ENCODE measurements around the gene ANO7.

Gene ANO7

DNA sequence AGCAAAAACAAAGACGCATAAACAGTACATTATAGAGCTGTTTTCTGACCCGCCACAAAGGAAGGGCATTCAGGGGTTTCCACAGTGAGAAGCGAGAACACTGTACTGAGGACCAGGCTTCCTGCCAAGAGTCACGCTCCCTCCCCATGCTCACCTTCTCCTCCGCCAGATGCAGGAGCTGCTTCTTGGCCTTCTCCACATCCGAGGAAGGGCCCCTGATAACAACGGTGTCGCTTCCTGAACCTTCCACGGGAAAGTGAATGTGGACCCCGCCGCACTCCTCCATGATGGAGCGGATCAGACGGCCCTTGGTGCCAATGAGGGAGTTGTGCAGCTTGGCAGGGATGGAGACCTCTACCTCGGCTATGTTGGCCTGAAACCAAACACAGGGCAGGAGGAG lies 53.8 kb downstream of the ANO7 start:
- Histone ChIP-seq H3K36me3 (ENCODE audit: control insufficient read depth in 1 of 2, insufficient read depth in 2 of 2, low read length in 2 of 2) (peaks cover 84 to 85% of the 10 kb centered on the region in 2 donors), H3K27ac (ENCODE audit: low read length) (no peak overlapping the region)

GRCh38 chr2:241244368-241244767 lies 55.9 kb downstream of the ANO7 start:
- Histone ChIP-seq H3K27me3 (ENCODE audit: low read depth, low read length) (no peaks in the 10 kb centered on the region), H3K9me3 (ENCODE audit: control insufficient read depth in 1 of 2, low read length in 2 of 2) (no peaks in the 10 kb centered on the region), H3K27ac (ENCODE audit: low read length) (no peak overlapping the region), H3K4me1 (ENCODE audit: control insufficient read depth in 1 of 2, insufficient read depth in 2 of 2, low read length in 2 of 2) (no peaks in the 10 kb centered on the region), H3K36me3 (ENCODE audit: control insufficient read depth in 1 of 2, insufficient read depth in 2 of 2, low read length in 2 of 2) (peaks cover 84 to 85% of the 10 kb centered on the region in 2 donors), H3K4me3 (ENCODE audit: low read depth in 1 of 2, low read length in 2 of 2) (no peak overlapping the region)

More for the DNA sequence above, 53.8 kb downstream of the ANO7 start:
- no peaks in the 10 kb centered on the region for H3K27me3 ChIP-seq (ENCODE audit: low read depth, low read length)
- H3K9me3 ChIP-seq (ENCODE audit: control insufficient read depth in 1 of 2, low read length in 2 of 2): no peaks in the 10 kb centered on the region
- no peaks in the 10 kb centered on the region for H3K4me1 ChIP-seq (ENCODE audit: control insufficient read depth in 1 of 2, insufficient read depth in 2 of 2, low read length in 2 of 2)
- H3K4me3 ChIP-seq (ENCODE audit: low read depth in 1 of 2, low read length in 2 of 2): no peak overlapping the region

DNA sequence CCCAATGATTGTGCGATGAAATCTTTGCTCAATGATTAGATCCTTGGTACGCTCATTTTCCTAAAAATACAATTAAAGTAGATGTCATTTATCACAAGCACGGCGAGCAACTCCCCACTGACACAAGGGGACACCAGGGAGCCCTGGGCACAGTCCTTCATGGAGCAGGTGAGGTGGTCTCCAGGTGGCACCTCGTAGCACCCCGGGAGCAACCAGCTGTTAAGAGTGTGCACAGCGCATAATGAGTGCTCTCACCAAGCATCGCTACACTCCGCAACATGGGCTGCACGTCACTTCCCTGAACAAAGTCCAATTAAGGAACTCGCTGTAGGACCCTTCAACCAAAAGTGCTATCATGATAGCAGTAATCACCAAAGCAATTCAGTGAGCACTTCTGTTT lies 59.8 kb downstream of the ANO7 start:
- no peak overlapping the region for H3K4me3 ChIP-seq (ENCODE audit: low read depth in 1 of 2, low read length in 2 of 2)
- no peak overlapping the region for H3K27ac ChIP-seq (ENCODE audit: low read length)
- no peaks in the 10 kb centered on the region for H3K9me3 ChIP-seq (ENCODE audit: control insufficient read depth in 1 of 2, low read length in 2 of 2)
- peaks cover 85 to 92% of the 10 kb centered on the region in 2 donors for H3K36me3 ChIP-seq (ENCODE audit: control insufficient read depth in 1 of 2, insufficient read depth in 2 of 2, low read length in 2 of 2)
- H3K4me1 ChIP-seq (ENCODE audit: control insufficient read depth in 1 of 2, insufficient read depth in 2 of 2, low read length in 2 of 2): no peaks in the 10 kb centered on the region
- no peaks in the 10 kb centered on the region for H3K27me3 ChIP-seq (ENCODE audit: low read depth, low read length)

DNA sequence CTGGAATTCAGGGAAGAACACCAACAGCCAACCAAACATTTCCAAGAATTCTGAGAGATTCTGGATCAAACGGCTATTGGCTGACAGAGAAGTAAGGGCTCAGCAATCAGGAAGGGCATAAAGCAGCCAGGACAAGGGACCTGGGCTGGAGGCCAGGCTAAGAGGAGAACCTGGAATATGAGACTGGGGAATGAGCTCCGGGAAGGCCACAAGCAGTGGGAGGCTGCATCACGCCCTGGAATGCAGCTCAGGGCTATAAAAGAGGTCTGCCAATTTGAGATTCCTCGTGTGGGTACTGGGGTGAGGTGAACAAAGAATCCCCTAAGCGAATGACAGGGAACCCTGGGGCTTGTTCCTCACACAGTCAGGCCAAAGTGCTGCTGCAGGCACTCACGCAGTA lies 60.4 kb downstream of the ANO7 start:
- Histone ChIP-seq H3K27me3 (ENCODE audit: low read depth, low read length) (no peaks in the 10 kb centered on the region), H3K36me3 (ENCODE audit: control insufficient read depth in 1 of 2, insufficient read depth in 2 of 2, low read length in 2 of 2) (peaks cover 84 to 92% of the 10 kb centered on the region in 2 donors), H3K4me1 (ENCODE audit: control insufficient read depth in 1 of 2, insufficient read depth in 2 of 2, low read length in 2 of 2) (no peaks in the 10 kb centered on the region), H3K27ac (ENCODE audit: low read length) (no peak overlapping the region), H3K4me3 (ENCODE audit: low read depth in 1 of 2, low read length in 2 of 2) (no peak overlapping the region), H3K9me3 (ENCODE audit: control insufficient read depth in 1 of 2, low read length in 2 of 2) (no peaks in the 10 kb centered on the region)

GRCh38 chr2:241249654-241250053 lies 61.2 kb downstream of the ANO7 start:
- no peaks in the 10 kb centered on the region for H3K9me3 ChIP-seq (ENCODE audit: control insufficient read depth in 1 of 2, low read length in 2 of 2)
- H3K4me3 ChIP-seq (ENCODE audit: low read depth in 1 of 2, low read length in 2 of 2): no peak overlapping the region
- H3K4me1 ChIP-seq (ENCODE audit: control insufficient read depth in 1 of 2, insufficient read depth in 2 of 2, low read length in 2 of 2): no peaks in the 10 kb centered on the region
- no peak overlapping the region for H3K27ac ChIP-seq (ENCODE audit: low read length)
- H3K36me3 ChIP-seq (ENCODE audit: control insufficient read depth in 1 of 2, insufficient read depth in 2 of 2, low read length in 2 of 2): peaks cover 78 to 94% of the 10 kb centered on the region in 2 donors
- no peaks in the 10 kb centered on the region for H3K27me3 ChIP-seq (ENCODE audit: low read depth, low read length)

DNA sequence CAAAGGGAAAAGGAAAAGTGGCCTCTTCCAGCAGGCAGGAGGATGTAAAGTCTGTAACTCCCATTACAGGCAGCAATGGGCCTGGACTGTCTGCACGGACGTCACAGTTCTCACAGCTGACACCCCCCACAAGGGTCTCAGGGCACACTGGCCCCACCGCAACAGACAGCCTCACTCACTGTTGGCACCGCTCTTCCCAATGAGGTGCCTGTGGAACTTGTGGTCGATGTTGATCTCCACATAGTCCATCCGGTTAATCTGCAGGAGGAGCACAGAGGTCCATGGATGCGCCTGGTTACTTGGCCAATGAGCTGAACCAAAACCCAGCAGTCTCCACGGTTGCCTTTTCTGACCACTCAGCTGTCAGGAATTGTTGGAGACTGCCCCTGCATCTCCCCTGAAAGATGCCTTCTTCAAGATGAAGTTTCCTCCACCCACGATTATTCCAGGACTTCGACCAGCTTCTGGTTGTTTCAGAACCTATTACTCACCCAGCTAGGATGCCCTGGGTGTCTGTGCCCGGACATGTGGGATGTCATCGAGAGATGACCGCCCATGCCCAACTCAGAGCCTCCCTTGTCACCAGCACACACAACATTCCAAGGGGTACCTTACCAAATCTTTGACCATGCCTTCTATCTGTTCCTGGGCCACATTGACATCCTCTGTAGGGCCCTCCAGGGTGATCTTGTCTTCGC lies 64.5 kb downstream of the ANO7 start:
- Histone ChIP-seq H3K4me1 (ENCODE audit: control insufficient read depth in 1 of 2, insufficient read depth in 2 of 2, low read length in 2 of 2) (no peaks in the 10 kb centered on the region), H3K9me3 (ENCODE audit: control insufficient read depth in 1 of 2, low read length in 2 of 2) (no peaks in the 10 kb centered on the region), H3K36me3 (ENCODE audit: control insufficient read depth in 1 of 2, insufficient read depth in 2 of 2, low read length in 2 of 2) (peaks cover 79 to 90% of the 10 kb centered on the region in 2 donors), H3K27me3 (ENCODE audit: low read depth, low read length) (no peaks in the 10 kb centered on the region), H3K4me3 (ENCODE audit: low read depth in 1 of 2, low read length in 2 of 2) (no peak overlapping the region), H3K27ac (ENCODE audit: low read length) (no peak overlapping the region)

DNA sequence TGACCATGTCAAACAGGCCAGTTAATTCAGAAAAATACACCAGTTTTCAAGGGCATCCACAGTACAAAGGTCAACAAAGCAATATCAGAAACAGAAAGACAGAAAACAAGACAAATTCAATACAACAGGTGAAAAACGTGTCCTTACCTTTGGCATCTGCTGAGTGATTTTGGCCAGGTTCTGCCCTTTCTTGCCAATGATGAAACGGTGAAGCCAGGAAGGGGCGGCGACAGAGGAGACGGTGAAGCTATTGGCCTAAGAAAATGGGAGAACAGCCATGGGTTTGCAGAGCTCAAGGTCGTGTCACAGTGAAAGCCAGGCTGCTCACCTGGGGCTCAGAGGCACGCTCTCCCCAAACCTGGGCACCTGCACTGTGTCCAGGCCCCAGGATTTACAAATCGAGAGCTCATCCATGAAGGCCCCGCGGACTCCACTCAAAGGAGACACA lies 66.5 kb downstream of the ANO7 start:
- Histone ChIP-seq H3K36me3 (ENCODE audit: control insufficient read depth in 1 of 2, insufficient read depth in 2 of 2, low read length in 2 of 2) (peaks cover 64 to 79% of the 10 kb centered on the region in 2 donors), H3K4me3 (ENCODE audit: low read depth in 1 of 2, low read length in 2 of 2) (no peak overlapping the region), H3K27ac (ENCODE audit: low read length) (no peak overlapping the region)

GRCh38 chr2:241255542-241256167 lies 67.2 kb downstream of the ANO7 start:
- H3K9me3 ChIP-seq (ENCODE audit: control insufficient read depth in 1 of 2, low read length in 2 of 2): no peaks in the 10 kb centered on the region
- H3K4me1 ChIP-seq (ENCODE audit: control insufficient read depth in 1 of 2, insufficient read depth in 2 of 2, low read length in 2 of 2): no peaks in the 10 kb centered on the region
- H3K27me3 ChIP-seq (ENCODE audit: low read depth, low read length): no peaks in the 10 kb centered on the region
- H3K27ac ChIP-seq (ENCODE audit: low read length): no peak overlapping the region
- no peak overlapping the region for H3K4me3 ChIP-seq (ENCODE audit: low read depth in 1 of 2, low read length in 2 of 2)
- H3K36me3 ChIP-seq (ENCODE audit: control insufficient read depth in 1 of 2, insufficient read depth in 2 of 2, low read length in 2 of 2): peaks cover 61 to 77% of the 10 kb centered on the region in 2 donors

More for the DNA sequence above, 66.5 kb downstream of the ANO7 start:
- H3K27me3 ChIP-seq (ENCODE audit: low read depth, low read length): no peaks in the 10 kb centered on the region
- no peaks in the 10 kb centered on the region for H3K9me3 ChIP-seq (ENCODE audit: control insufficient read depth in 1 of 2, low read length in 2 of 2)
- H3K4me1 ChIP-seq (ENCODE audit: control insufficient read depth in 1 of 2, insufficient read depth in 2 of 2, low read length in 2 of 2): no peaks in the 10 kb centered on the region

- Histone ChIP-seq H3K9me3 (ENCODE audit: control insufficient read depth in 1 of 2, low read length in 2 of 2) (no peaks in the 10 kb centered on the region), H3K36me3 (ENCODE audit: control insufficient read depth in 1 of 2, insufficient read depth in 2 of 2, low read length in 2 of 2) (peaks cover 58 to 77% of the 10 kb centered on the region in 2 donors), H3K27ac (ENCODE audit: low read length) (no peak overlapping the region), H3K4me1 (ENCODE audit: control insufficient read depth in 1 of 2, insufficient read depth in 2 of 2, low read length in 2 of 2) (no peaks in the 10 kb centered on the region), H3K27me3 (ENCODE audit: low read depth, low read length) (no peaks in the 10 kb centered on the region), H3K4me3 (ENCODE audit: low read depth in 1 of 2, low read length in 2 of 2) (no peak overlapping the region)
Observed at GRCh38 chr2:241256168-241256545, 67.7 kb downstream of the ANO7 start.

DNA sequence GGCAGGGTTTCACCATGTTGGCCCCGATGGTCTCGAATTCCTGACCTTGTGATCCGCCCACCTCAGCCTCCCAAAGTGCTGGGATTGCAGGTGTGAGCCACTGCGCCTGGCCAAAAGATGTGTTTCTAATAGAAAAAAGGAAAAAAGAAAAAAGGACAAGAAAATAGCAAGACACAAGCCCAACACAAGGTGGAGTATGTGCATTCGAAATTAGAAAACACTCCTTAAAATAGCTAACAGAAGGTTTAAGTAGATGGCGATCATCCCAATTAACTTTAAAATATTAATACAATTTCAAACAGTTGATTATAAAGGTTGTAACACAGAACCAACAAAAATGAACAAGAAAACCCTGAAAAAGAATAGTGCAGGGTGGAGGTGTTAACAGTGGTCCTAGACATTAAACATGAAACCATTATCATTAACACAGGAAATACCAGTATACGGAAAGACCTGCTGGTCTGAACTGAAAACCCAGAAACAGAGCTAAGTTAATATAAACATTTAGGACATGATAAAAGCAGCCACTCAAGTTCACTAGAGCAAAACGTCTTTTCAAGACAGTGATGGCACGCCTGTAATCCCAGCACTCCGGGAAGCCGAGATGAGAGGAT lies 69.0 kb downstream of the ANO7 start:
- H3K4me3 ChIP-seq (ENCODE audit: low read depth in 1 of 2, low read length in 2 of 2): no peak overlapping the region
- H3K9me3 ChIP-seq (ENCODE audit: control insufficient read depth in 1 of 2, low read length in 2 of 2): no peaks in the 10 kb centered on the region
- no peaks in the 10 kb centered on the region for H3K4me1 ChIP-seq (ENCODE audit: control insufficient read depth in 1 of 2, insufficient read depth in 2 of 2, low read length in 2 of 2)
- H3K36me3 ChIP-seq (ENCODE audit: control insufficient read depth in 1 of 2, insufficient read depth in 2 of 2, low read length in 2 of 2): peaks cover 64 to 77% of the 10 kb centered on the region in 2 donors
- H3K27me3 ChIP-seq (ENCODE audit: low read depth, low read length): no peaks in the 10 kb centered on the region
- no peak overlapping the region for H3K27ac ChIP-seq (ENCODE audit: low read length)

- Histone ChIP-seq H3K4me3 (ENCODE audit: low read depth in 1 of 2, low read length in 2 of 2) (no peak overlapping the region), H3K36me3 (ENCODE audit: control insufficient read depth in 1 of 2, insufficient read depth in 2 of 2, low read length in 2 of 2) (peaks cover 64 to 77% of the 10 kb centered on the region in 2 donors), H3K4me1 (ENCODE audit: control insufficient read depth in 1 of 2, insufficient read depth in 2 of 2, low read length in 2 of 2) (no peaks in the 10 kb centered on the region), H3K27ac (ENCODE audit: low read length) (no peak overlapping the region), H3K9me3 (ENCODE audit: control insufficient read depth in 1 of 2, low read length in 2 of 2) (no peaks in the 10 kb centered on the region), H3K27me3 (ENCODE audit: low read depth, low read length) (no peaks in the 10 kb centered on the region)
Observed at GRCh38 chr2:241258505-241259280, 70.2 kb downstream of the ANO7 start.

Measured in muscle layer of duodenum (tissue), 2 donors.